ENCODE data around the gene RPS6KB2.

- TF ChIP-seq CTCF (IDR thresholded peaks at IDR 0.05; ENCODE audit: low read length) (no peak), EZH2phosphoT487 (IDR thresholded peaks at IDR 0.05; ENCODE audit: low read length) (no peak)
Measured at GRCh38 chr11:67421430-67422031, 6.8 kb upstream of the RPS6KB2 start.
